WI38 (cell line): ENCODE measurements around the gene TBCD.

Experiments used
- H3K4me3 ChIP-seq: 2 replicates; pipeline ENCODE4 v1.5.1; 2011; ENCODE audit warnings: low read depth, mild to moderate bottlenecking, control low read depth, low read length
- CTCF ChIP-seq: IDR thresholded peaks from 2 replicates; pipeline ENCODE4 v1.5.1; 2012; ENCODE audit warnings: low read depth, mild to moderate bottlenecking, control low read depth, low read length

The TBCD gene

GRCh38 chr17:82914375-82914774, 162.5 kb downstream of the TBCD start:
- TF ChIP-seq CTCF: peak; percentile 39
- H3K4me3 ChIP-seq: no peak overlapping the region

GRCh38 chr17:82915010-82915756, 163.3 kb downstream of the TBCD start:
- no peak for TF ChIP-seq CTCF
- H3K4me3 ChIP-seq: no peak overlapping the region

- no peak for TF ChIP-seq CTCF
- H3K4me3 ChIP-seq: no peak overlapping the region
These were observed 163.8 kb downstream of the TBCD start for GRCh38 chr17:82915757-82916027.

GRCh38 chr17:82917699-82918345, 166.0 kb downstream of the TBCD start:
- TF ChIP-seq CTCF: no peak
- no peak overlapping the region for H3K4me3 ChIP-seq

- TF ChIP-seq CTCF: no peak
- H3K4me3 ChIP-seq: no peak overlapping the region
These were observed 166.6 kb downstream of the TBCD start for GRCh38 chr17:82918508-82918907.

GRCh38 chr17:82920150-82920549, 168.3 kb downstream of the TBCD start:
- no peak for TF ChIP-seq CTCF
- H3K4me3 ChIP-seq: no peak overlapping the region

- no peak overlapping the region for H3K4me3 ChIP-seq
These were observed 168.8 kb downstream of the TBCD start for GRCh38 chr17:82920715-82921114.

More at GRCh38 chr17:82920715-82921114, 168.8 kb downstream of the TBCD start:
- TF ChIP-seq CTCF: no peak
